Choroid plexus epithelial cell (primary cell): ENCODE results near the gene PAQR9.
A peak's percentile ranks its signal among the peaks of the same experiment; 100 is the strongest.

Experiments
- DNase-seq: peaks from one replicate; pipeline ENCODE4 v3.0.0-alpha.2; 2010; ENCODE audit warnings: low read depth
- H3K4me3 ChIP-seq: 2 replicates; pipeline ENCODE4 v1.5.1; 2011; ENCODE audit warnings: low read depth, mild to moderate bottlenecking, control low read depth, low read length, moderate library complexity
- TF ChIP-seq, protein P1 (sequence below): conservative IDR thresholded peaks from 2 replicates; pipeline ENCODE4 v1.5.1; 2011; ENCODE audit warnings: low read depth, mild to moderate bottlenecking, control low read depth, inconsistent platforms, low read length, moderate library complexity

Gene PAQR9

DNA sequence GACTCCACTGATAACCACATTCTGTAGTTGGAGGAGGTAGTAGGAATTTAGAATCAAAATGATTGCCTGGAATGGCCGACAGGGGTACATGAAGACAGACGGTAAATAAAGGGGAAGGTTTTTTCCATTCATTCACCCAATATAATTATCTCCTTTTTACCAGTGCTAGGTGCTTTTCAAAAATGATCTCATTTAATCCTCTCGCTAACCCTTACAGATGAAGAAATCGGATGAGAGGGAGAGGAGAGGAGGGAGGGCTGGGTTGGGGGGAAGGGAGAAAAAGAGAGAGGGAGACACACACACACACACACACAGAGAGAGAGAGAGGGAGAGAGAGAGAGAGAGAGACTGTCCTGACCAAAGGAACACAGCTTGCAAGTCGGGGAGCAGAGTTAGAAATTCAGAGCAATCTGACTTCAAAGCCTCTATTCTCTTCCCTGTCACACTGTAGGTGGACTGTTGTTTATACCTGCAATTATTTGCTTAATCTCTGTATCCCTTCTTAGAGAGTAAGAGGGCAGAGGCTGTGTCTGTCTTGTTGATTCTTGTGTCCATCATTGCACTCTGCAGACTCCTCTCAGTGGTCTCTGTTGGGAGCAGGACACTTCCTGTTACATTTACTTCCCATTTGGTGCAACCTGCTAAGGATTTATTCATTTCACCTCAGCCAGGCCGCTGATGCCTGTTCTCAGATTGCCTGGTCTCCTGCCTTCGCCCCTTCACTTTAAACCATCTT lies 18.7 kb upstream of the PAQR9 start:
- DNase-seq: no peak
- TF ChIP-seq, protein P1, sequence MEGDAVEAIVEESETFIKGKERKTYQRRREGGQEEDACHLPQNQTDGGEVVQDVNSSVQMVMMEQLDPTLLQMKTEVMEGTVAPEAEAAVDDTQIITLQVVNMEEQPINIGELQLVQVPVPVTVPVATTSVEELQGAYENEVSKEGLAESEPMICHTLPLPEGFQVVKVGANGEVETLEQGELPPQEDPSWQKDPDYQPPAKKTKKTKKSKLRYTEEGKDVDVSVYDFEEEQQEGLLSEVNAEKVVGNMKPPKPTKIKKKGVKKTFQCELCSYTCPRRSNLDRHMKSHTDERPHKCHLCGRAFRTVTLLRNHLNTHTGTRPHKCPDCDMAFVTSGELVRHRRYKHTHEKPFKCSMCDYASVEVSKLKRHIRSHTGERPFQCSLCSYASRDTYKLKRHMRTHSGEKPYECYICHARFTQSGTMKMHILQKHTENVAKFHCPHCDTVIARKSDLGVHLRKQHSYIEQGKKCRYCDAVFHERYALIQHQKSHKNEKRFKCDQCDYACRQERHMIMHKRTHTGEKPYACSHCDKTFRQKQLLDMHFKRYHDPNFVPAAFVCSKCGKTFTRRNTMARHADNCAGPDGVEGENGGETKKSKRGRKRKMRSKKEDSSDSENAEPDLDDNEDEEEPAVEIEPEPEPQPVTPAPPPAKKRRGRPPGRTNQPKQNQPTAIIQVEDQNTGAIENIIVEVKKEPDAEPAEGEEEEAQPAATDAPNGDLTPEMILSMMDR: no peak
- H3K4me3 ChIP-seq: no peak overlapping the region

DNA sequence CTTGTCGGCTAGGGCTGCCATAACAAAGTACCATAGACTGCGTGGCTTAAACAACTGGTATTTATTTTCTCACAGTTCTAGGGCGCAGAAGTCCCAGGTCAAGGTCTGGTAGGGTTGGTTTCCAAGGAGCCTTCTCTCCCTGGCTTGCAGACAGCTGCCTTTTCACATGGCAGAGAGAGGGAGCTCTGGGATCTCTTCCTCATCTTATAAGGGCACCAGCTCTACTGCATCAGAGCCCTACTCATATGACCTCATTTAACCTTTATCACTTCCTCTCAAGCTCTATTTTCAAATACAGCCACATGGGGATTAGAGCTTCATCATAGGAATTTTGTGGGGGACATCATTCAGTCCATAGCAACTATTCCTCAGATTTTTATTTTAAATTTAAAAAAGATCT lies 17.6 kb upstream of the PAQR9 start:
- TF ChIP-seq, protein P1: peak; percentile 3

DNA sequence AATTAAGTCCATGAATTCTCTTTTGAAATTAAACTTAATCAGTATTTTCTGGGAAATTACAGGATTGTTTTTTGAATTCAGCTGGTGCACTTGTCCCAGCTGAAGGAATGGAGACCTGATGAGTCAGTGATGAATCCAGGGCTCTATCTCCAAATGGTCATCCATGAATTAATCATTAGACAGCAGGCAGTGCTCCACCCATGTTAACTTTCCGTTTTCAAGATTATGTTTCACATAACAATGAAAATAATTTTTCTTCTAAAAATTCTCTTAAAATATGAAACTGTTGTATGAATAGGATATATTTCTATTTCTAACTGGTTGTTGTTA lies 13.9 kb upstream of the PAQR9 start:
- TF ChIP-seq, protein P1: no peak
- H3K4me3 ChIP-seq: no peak overlapping the region
- no peak for DNase-seq

More for the DNA sequence above, 17.6 kb upstream of the PAQR9 start:
- no peak overlapping the region for H3K4me3 ChIP-seq
- DNase-seq: no peak

DNA sequence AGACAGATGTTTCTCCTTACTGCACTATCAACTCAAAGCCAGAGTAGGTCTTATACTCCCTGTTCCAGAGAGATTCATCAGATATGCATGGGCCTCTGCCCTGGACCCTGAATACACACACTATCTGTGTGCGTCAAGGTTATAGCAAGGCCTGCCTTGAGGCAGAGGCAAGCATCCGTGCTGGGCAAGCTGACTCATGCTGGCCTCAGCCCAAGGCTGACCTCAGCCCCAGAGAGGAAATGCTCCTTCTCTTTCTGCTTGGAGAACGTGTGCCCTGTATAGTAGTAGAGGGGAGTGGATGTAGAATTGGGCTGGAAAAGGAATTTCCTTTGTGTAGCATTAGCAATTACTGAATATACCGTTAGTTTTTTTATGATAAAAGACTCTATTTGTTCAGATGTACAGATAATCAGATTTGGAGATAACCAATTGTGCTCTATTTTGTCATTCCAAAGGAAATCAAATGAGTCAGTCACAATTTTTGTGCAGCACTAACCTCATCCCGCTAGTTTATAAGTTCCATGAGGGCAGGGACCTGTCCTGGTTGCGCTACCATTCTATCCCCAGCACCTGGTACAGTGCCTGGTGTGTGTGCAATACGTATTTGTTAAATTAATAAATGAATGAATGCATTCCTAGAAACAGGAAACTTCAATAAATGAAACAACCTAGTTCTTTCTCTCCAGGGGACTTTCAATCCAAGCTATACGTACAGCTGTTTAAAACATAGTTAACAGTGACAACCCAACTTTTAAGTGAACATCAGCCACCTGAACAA lies 13.3 kb upstream of the PAQR9 start:
- TF ChIP-seq, protein P1: no peak
- peak; percentile 95 for DNase-seq

DNA sequence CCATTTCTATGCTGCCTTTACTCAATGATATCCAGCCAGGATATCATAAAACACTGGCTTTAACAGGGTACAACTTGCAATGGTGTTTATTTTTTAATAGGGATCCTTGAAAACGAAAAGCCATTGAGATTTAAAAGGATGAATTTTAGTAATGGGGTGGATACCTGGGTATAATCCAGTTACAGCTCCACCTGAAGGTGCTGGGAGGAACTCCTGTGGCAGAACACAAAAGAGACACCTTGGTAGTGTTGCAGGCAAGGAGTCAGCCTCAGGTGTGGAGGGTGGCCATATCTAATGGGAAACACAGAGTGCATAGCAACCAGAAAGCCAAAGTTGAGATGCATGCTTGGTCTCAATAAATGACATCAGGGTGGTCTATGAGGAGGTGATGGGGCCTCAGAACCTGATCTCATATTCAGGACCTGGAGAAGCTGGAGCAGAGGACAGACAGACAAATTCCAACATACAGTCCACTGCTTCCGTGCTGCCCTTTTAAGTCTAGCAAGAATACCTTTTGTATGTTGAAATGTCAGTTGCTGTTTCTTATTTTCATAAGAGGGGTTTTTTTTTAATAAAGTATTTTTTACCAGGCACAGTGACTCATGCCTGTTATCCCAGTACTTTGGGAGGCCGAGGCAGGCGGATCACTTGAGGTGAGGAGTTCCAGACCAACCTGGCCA lies 12.0 kb upstream of the PAQR9 start:
- TF ChIP-seq, protein P1: no peak
- H3K4me3 ChIP-seq: no peak overlapping the region
- DNase-seq: no peak

More for the DNA sequence above, 13.3 kb upstream of the PAQR9 start:
- H3K4me3 ChIP-seq: no peak overlapping the region

DNA sequence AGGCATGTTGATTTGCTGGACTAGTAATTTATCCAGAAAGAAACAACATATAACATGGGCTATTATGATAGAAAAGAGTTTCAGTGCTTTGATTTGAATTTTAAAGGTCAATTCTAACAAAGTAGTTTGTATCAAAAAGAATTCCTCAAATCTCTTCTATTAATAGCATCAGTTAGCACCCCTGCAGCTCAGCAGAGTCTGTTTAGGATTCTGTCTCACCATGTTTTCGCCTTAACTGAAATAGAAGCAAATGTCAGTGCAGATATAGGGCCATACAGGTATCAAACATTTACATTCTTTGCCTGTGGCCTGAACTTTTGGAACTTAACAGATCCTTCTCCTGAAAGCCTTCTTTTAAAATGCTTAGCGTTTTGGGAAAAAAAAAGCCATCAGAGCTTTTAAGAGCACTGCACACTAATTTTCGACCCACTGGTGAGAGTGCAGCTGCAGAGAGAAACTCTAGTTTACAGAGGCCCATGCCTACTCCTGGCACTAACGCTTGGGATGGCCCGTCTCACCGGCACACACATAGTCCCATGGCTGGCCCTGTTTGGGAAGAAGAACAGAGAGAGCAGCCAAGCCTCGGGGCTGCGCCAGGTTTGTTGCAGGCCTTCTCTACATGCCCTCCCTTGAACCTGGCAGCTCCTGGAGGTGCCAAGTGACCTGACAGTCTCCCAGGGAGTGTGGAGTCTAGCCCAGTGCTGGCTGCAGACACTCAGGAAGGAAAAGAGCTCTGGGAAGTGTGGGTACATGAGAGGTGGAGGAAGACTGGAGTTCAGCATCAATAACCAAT lies 9.9 kb upstream of the PAQR9 start:
- TF ChIP-seq, protein P1: no peak
- no peak for DNase-seq
- no peak overlapping the region for H3K4me3 ChIP-seq
